Astrocyte (in vitro differentiated cells and primary cell): Measurements from ENCODE around the gene COMT.

Experiments used
- CTCF ChIP-seq: IDR thresholded peaks from 2 replicates; pipeline ENCODE4 v1.5.1; 2011; ENCODE audit warnings: low read depth, mild to moderate bottlenecking, inconsistent platforms, low read length, moderate library complexity; ENCODE audit not compliant: insufficient read depth
- EZH2 ChIP-seq: IDR thresholded peaks from 2 replicates; pipeline ENCODE4 v1.6.1; 2012; ENCODE audit warnings: mild to moderate bottlenecking, low read length, inconsistent platforms; ENCODE audit not compliant: insufficient read depth

- TF ChIP-seq EZH2 (no peak), CTCF (no peak)
Observed at GRCh38 chr22:19998232-19998951, 56.8 kb downstream of the COMT start.
